IMR-90 (cell line): ENCODE results near the gene SHC2. TPM values are rescaled to one million over a fixed set of nuclear protein-coding genes. Genes with fewer than 3 reads are reported as not detected.

Experiments
- ATAC-seq: fragments of 200-7000 bp; cut with Tn5 transposase; 2 replicates; pipeline ENCODE4 v1.9.1; 2020; ENCODE audit warnings: low read depth, mild to moderate bottlenecking, moderate library complexity
- BruUV-seq: library from RNA; stranded (reverse); fragments of 400-500 nt; replicated peaks from 2 replicates; lab custom pipeline; 2021; lab: Mats Ljungman, UMichigan
- CTCF ChIA-PET: fragments of 300-600 bp; formaldehyde crosslinking; extraction: SDS; loops from one replicate; lab custom pipeline; 2021; ENCODE audit warnings: antibody characterized with exemption; lab: Yijun Ruan, JAX
- POLR2A ChIA-PET: fragments of 300-600 bp; sonication (Branson Sonifier 250); formaldehyde crosslinking; loops from one replicate; lab custom pipeline; 2022; ENCODE audit warnings: antibody characterized with exemption; ENCODE audit not compliant: unreplicated experiment; lab: Charles Lee
- DNase-seq: peaks from one replicate; pipeline ENCODE4 v3.0.0; 2013
- H2AFZ ChIP-seq: replicated peaks from 2 replicates; pipeline ENCODE3; 2013; ENCODE audit warnings: low read length, mild to moderate bottlenecking; ENCODE audit not compliant: poor library complexity
- H2AK5ac ChIP-seq: 2 replicates; pipeline ENCODE4 v1.6.1; 2013; ENCODE audit warnings: low read depth, low read length, inconsistent platforms
- H2AK9ac ChIP-seq: replicated peaks from 2 replicates; pipeline ENCODE3; 2013; ENCODE audit warnings: mild to moderate bottlenecking, low read depth, low read length, moderate library complexity; ENCODE audit not compliant: poor library complexity
- H2BK120ac ChIP-seq: 2 replicates; pipeline ENCODE4 v1.6.1; 2013; ENCODE audit warnings: low read depth, low read length, inconsistent platforms
- H2BK15ac ChIP-seq: 3 replicates; pipeline ENCODE4 v1.6.1; 2013; ENCODE audit warnings: low read depth, low read length, inconsistent platforms
- H2BK20ac ChIP-seq: 2 replicates; pipeline ENCODE4 v1.6.1; 2013; ENCODE audit warnings: low read depth, mild to moderate bottlenecking, inconsistent platforms, low read length, moderate library complexity
- H2BK5ac ChIP-seq: 2 replicates; pipeline ENCODE4 v1.6.1; 2013; ENCODE audit warnings: mild to moderate bottlenecking, low read depth, low read length, inconsistent platforms; ENCODE audit not compliant: poor library complexity, severe bottlenecking
- H3K14ac ChIP-seq: replicated peaks from 2 replicates; pipeline ENCODE4 v1.6.1; 2013; ENCODE audit warnings: low read depth, low read length, inconsistent platforms
- H3K18ac ChIP-seq: 2 replicates; pipeline ENCODE4 v1.6.1; 2013; ENCODE audit warnings: low read depth, low read length, control low read depth
- H3K23ac ChIP-seq: 2 replicates; pipeline ENCODE4 v1.6.1; 2013; ENCODE audit warnings: low read depth, low read length, inconsistent platforms
- H3K27ac ChIP-seq: 2 replicates; pipeline ENCODE4 v1.5.1; 2013; ENCODE audit warnings: mild to moderate bottlenecking, control low read depth, low read length; ENCODE audit not compliant: insufficient read depth
- H3K27me3 ChIP-seq: 2 replicates; pipeline ENCODE4 v1.6.1; 2013; ENCODE audit warnings: low read length; ENCODE audit not compliant: control insufficient read depth, insufficient read depth
- H3K36me3 ChIP-seq: 2 replicates; pipeline ENCODE4 v1.6.1; 2013; ENCODE audit warnings: low read length, mixed read lengths; ENCODE audit not compliant: control insufficient read depth, insufficient read depth
- H3K4ac ChIP-seq: 2 replicates; pipeline ENCODE4 v1.6.1; 2013; ENCODE audit warnings: low read depth, low read length, inconsistent platforms
- H3K4me1 ChIP-seq: 2 replicates; pipeline ENCODE4 v1.6.1; 2013; ENCODE audit warnings: low read length, mixed read lengths; ENCODE audit not compliant: control insufficient read depth, insufficient read depth
- H3K4me2 ChIP-seq: 2 replicates; pipeline ENCODE4 v1.6.1; 2013; ENCODE audit warnings: low read depth, mild to moderate bottlenecking, control low read depth, low read length, moderate library complexity
- H3K4me3 ChIP-seq: 2 replicates; pipeline ENCODE4 v1.5.1; 2013; ENCODE audit warnings: low read depth, mild to moderate bottlenecking, control low read depth, low read length, moderate library complexity; ENCODE audit not compliant: insufficient read depth
- H3K56ac ChIP-seq: 2 replicates; pipeline ENCODE4 v1.6.1; 2013; ENCODE audit warnings: low read length, inconsistent platforms; ENCODE audit not compliant: insufficient read depth; ENCODE audit errors: extremely low read depth
- H3K79me1 ChIP-seq, 2 experiments: 2 replicates each; pipeline ENCODE4 v1.6.1; 2013; ENCODE audit warnings: low read length in 2 of 2, inconsistent platforms in 1 of 2, low read depth in 1 of 2
- H3K9ac ChIP-seq: 2 replicates; pipeline ENCODE4 v1.6.1; 2013; ENCODE audit warnings: low read depth, low read length, control low read depth
- H3K9me1 ChIP-seq: 2 replicates; pipeline ENCODE4 v1.6.1; 2013; ENCODE audit warnings: low read length, inconsistent platforms; ENCODE audit not compliant: insufficient read depth
- H3K9me3 ChIP-seq: 2 replicates; pipeline ENCODE4 v1.6.1; 2013; ENCODE audit warnings: low read length; ENCODE audit not compliant: control insufficient read depth, insufficient read depth
- H4K20me1 ChIP-seq: 2 replicates; pipeline ENCODE4 v1.6.1; 2013; ENCODE audit warnings: low read length, inconsistent platforms; ENCODE audit not compliant: insufficient read depth
- H4K5ac ChIP-seq: 2 replicates; pipeline ENCODE4 v1.6.1; 2013; ENCODE audit warnings: mild to moderate bottlenecking, low read depth, low read length, control low read depth
- H4K8ac ChIP-seq, 2 experiments: 2 replicates each; pipeline ENCODE4 v1.6.1; 2013; ENCODE audit warnings: low read depth in 2 of 2, low read length in 2 of 2, control low read depth in 1 of 2, inconsistent platforms in 1 of 2
- H4K91ac ChIP-seq: 2 replicates; pipeline ENCODE4 v1.6.1; 2013; ENCODE audit warnings: low read depth, low read length, inconsistent platforms; ENCODE audit not compliant: insufficient read depth
- BHLHE40 ChIP-seq: fragments of 150-350 bp; IDR thresholded peaks from 2 replicates; pipeline ENCODE4 v1.6.1; 2016; ENCODE audit warnings: mild to moderate bottlenecking, low read depth, low read length
- CEBPB ChIP-seq: IDR thresholded peaks from 2 replicates; pipeline ENCODE4 v1.6.1; 2012; ENCODE audit warnings: low read depth, low read length, improper control_type of control experiment
- CHD1 ChIP-seq: IDR thresholded peaks from 2 replicates; pipeline ENCODE4 v1.6.1; 2012; ENCODE audit warnings: low read depth, low read length, improper control_type of control experiment
- CTCF ChIP-seq: conservative IDR thresholded peaks from 2 replicates; pipeline ENCODE4 v1.5.1; 2012; ENCODE audit warnings: mild to moderate bottlenecking, low read depth, low read length, improper control_type of control experiment
- ELK1 ChIP-seq: fragments of 150-350 bp; IDR thresholded peaks from 2 replicates; pipeline ENCODE4 v1.6.1; 2016; ENCODE audit warnings: low read depth, mild to moderate bottlenecking, low read length, moderate library complexity, borderline replicate concordance
- POLR2A ChIP-seq: IDR thresholded peaks from 2 replicates; pipeline ENCODE4 v1.6.1; 2012; ENCODE audit warnings: mild to moderate bottlenecking, low read depth, low read length
- RAD21 ChIP-seq: IDR thresholded peaks from 2 replicates; pipeline ENCODE4 v1.6.1; 2012; ENCODE audit warnings: low read length, improper control_type of control experiment
- RCOR1 ChIP-seq: IDR thresholded peaks from 2 replicates; pipeline ENCODE4 v1.6.1; 2012; ENCODE audit warnings: mild to moderate bottlenecking, low read length, improper control_type of control experiment; ENCODE audit not compliant: insufficient replicate concordance
- SMC3 ChIP-seq: fragments of 150-350 bp; IDR thresholded peaks from 2 replicates; pipeline ENCODE4 v1.6.1; 2016; ENCODE audit warnings: low read depth, mild to moderate bottlenecking, antibody characterized with exemption, low read length, moderate library complexity
- USF2 ChIP-seq: fragments of 150-350 bp; IDR thresholded peaks from 2 replicates; pipeline ENCODE4 v1.6.1; 2017; ENCODE audit warnings: mild to moderate bottlenecking, antibody characterized with exemption, low read length, low read depth
- WGBS, 2 experiments: methylation state at CpG; one replicate each; pipeline versions ENCODE4 v1.1.5 to v1.1.7; 2013; ENCODE audit warnings: missing lambda C conversion rate in 2 of 2; ENCODE audit not compliant: insufficient read length in 1 of 2; ENCODE audit errors: extremely low coverage in 2 of 2; 5-methylcytosine and 5-hydroxymethylcytosine counted together
- dilution Hi-C: fragments of 300-500 bp; cut with HindIII; formaldehyde crosslinking; loops from one replicate; pipeline ENCODE4 v1.14.3; 2018; ENCODE audit warnings: low sequenced_read_pairs; ENCODE audit not compliant: unreplicated experiment
- in situ Hi-C: fragments of 300-500 bp; cut with MboI; formaldehyde crosslinking; loops from 3 replicates; pipeline ENCODE4 v1.14.3; 2019; ENCODE audit warnings: low sequenced_read_pairs, inconsistent platforms, mixed read lengths
- intact Hi-C: fragments of 100-400 bp; cut with micrococcal nuclease; formaldehyde crosslinking; loops from 2 replicates; pipeline ENCODE4 v1.10.0; 2022
- polyA plus RNA-seq, 3 experiments: library from polyadenylated mRNA; depleted of rRNA; stranded (reverse); fragments of >200 nt; gene quantifications; 2 replicates each; pipeline ENCODE4 v1.2.3, GENCODE V29; 2012; ENCODE audit warnings: low replicate concordance in 1 of 3
- total RNA-seq: library from RNA; depleted of rRNA; stranded (reverse); fragments of >200 nt; gene quantifications from 2 replicates; pipeline ENCODE4 v1.2.3, GENCODE V29; 2012

Gene SHC2
- total and polyA plus RNA-seq, 2 of the 4 experiments (the other 2 are of a cell fraction), result 0.68 TPM; not detected in 1

GRCh38 chr19:480016-480855, 19.4 kb upstream of the SHC2 start:
- no peak overlapping the region for H3K56ac ChIP-seq
- H3K14ac ChIP-seq, result no peak overlapping the region
- no peak overlapping the region for H4K91ac ChIP-seq
- ATAC-seq (peak; percentile 88), DNase-seq (no peak)
- H3K4me1 ChIP-seq, result no peaks in the 10 kb centered on the region
- no peak overlapping the region for H2BK15ac ChIP-seq
- H4K20me1 ChIP-seq, result no peaks in the 10 kb centered on the region
- H3K27ac ChIP-seq, result no peak overlapping the region
- peak overlapping the region; percentile 39; the same call in 1 of the 2 replicates for H3K4me2 ChIP-seq
- H2BK5ac ChIP-seq, result no peak overlapping the region
- H2AK5ac ChIP-seq, result no peak overlapping the region
- ChIA-PET POLR2A (no interaction called here), CTCF (no interaction called here)
- H3K4me3 ChIP-seq, result peak overlapping the region; percentile 22; the same call in 1 of the 2 replicates
- no peak overlapping the region for H3K9ac ChIP-seq
- no peak overlapping the region for H3K23ac ChIP-seq
- peak overlapping the region; percentile 25 for H2AFZ ChIP-seq
- H4K8ac ChIP-seq, result no peak overlapping the region
- dilution Hi-C loops, result no loop called here
- H3K18ac ChIP-seq, result no peak overlapping the region
- intact Hi-C loops, result loop anchor here (10.0 kb wide), 1 partner anchor 135 kb away; the partner anchor contains the start of gene MIER2
- no peak overlapping the region for H3K4ac ChIP-seq
- H4K5ac ChIP-seq, result no peak overlapping the region
- no peaks in the 10 kb centered on the region for H3K9me1 ChIP-seq
- TF ChIP-seq ELK1 (no peak), RCOR1 (no peak), CEBPB (no peak), RAD21 (peak; percentile 24; the same call in 1 of the 2 replicates), USF2 (peak; percentile 64; the same call in 1 of the 2 replicates), POLR2A (no peak), BHLHE40 (no peak), CHD1 (no peak), SMC3 (no peak; the same call in 1 of the 2 replicates), CTCF (peak; percentile 53)
- no TSS peak for BruUV-seq
- no peak overlapping the region for H2BK120ac ChIP-seq
- H2BK20ac ChIP-seq, result no peak overlapping the region
- no peaks in the 10 kb centered on the region for H3K36me3 ChIP-seq
- in situ Hi-C loops, result no loop called here
- H3K79me1 ChIP-seq, result no peaks in the 10 kb centered on the region
- H3K9me3 ChIP-seq, result no peaks in the 10 kb centered on the region
- peaks cover 6% of the 10 kb centered on the region; the same call in 1 of the 2 replicates for H3K27me3 ChIP-seq
- H2AK9ac ChIP-seq, result peak overlapping the region; percentile 37
- 46 to 97% methylated on average over 7 to 26 of the region's 36 CpGs for WGBS, 2 experiments
